ENCODE results near the gene RIOK3. TPM values are rescaled to one million over a fixed set of nuclear protein-coding genes. Genes with fewer than 3 reads are reported as not detected.

Gene RIOK3
- polyA plus RNA-seq, 1 donor from 2014 or later, result 109 TPM

GRCh38 chr18:23453680-23454058 is 582 bp downstream of the RIOK3 start:
- no peak for TF ChIP-seq TAF1 (IDR thresholded peaks at IDR 0.05; ENCODE audit: low read depth)
- no peak for TF ChIP-seq REST (IDR thresholded peaks at IDR 0.05; ENCODE audit: borderline replicate concordance)
- TF ChIP-seq MXI1 (conservative IDR thresholded peaks at IDR 0.05; ENCODE audit: poor library complexity, severe bottlenecking), result no peak
- no peak for TF ChIP-seq EZH2 (IDR thresholded peaks at IDR 0.05; ENCODE audit: borderline replicate concordance, insufficient read depth, low read length, poor library complexity, severe bottlenecking)
- TF ChIP-seq, protein P1, sequence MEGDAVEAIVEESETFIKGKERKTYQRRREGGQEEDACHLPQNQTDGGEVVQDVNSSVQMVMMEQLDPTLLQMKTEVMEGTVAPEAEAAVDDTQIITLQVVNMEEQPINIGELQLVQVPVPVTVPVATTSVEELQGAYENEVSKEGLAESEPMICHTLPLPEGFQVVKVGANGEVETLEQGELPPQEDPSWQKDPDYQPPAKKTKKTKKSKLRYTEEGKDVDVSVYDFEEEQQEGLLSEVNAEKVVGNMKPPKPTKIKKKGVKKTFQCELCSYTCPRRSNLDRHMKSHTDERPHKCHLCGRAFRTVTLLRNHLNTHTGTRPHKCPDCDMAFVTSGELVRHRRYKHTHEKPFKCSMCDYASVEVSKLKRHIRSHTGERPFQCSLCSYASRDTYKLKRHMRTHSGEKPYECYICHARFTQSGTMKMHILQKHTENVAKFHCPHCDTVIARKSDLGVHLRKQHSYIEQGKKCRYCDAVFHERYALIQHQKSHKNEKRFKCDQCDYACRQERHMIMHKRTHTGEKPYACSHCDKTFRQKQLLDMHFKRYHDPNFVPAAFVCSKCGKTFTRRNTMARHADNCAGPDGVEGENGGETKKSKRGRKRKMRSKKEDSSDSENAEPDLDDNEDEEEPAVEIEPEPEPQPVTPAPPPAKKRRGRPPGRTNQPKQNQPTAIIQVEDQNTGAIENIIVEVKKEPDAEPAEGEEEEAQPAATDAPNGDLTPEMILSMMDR (IDR thresholded peaks at IDR 0.05; ENCODE audit: poor library complexity, severe bottlenecking), result no peak
- TF ChIP-seq POLR2AphosphoS5 (IDR thresholded peaks at IDR 0.05), result no peak
- TF ChIP-seq EP300 (conservative IDR thresholded peaks at IDR 0.05; ENCODE audit: poor library complexity, severe bottlenecking), result no peak
- no peak for TF ChIP-seq SMC3 (conservative IDR thresholded peaks at IDR 0.05; ENCODE audit: poor library complexity)
- TF ChIP-seq RAD21 (conservative IDR thresholded peaks at IDR 0.05), result no peak
- Histone ChIP-seq H3K36me3 (ENCODE audit: insufficient read depth, low read length) (no peaks in the 10 kb centered on the region), H3F3A (ENCODE audit: insufficient read depth, low read length, poor library complexity, severe bottlenecking) (no peaks in the 10 kb centered on the region), H3K9me2 (ENCODE audit: insufficient read depth, low read length) (no peaks in the 10 kb centered on the region), H3K27ac (ENCODE audit: low read length) (peak overlapping the region; percentile 74), H3K9me3 (ENCODE audit: low read length) (no peaks in the 10 kb centered on the region), H3K4me3 (ENCODE audit: low read length) (peak overlapping the region; percentile 98), H3K27me3 (ENCODE audit: insufficient read depth, low read depth, low read length) (no peaks in the 10 kb centered on the region), H3K4me2 (ENCODE audit: low read length) (peak overlapping the region; percentile 86), H2AFZ (ENCODE audit: low read depth, low read length) (peak overlapping the region; percentile 84), H3K79me2 (replicated peaks; ENCODE audit: insufficient read depth, low read length) (peaks cover 51% of the 10 kb centered on the region), H4K20me1 (ENCODE audit: insufficient read depth) (no peaks in the 10 kb centered on the region), H3K9ac (ENCODE audit: low read length) (peak overlapping the region; percentile 87)

- Histone ChIP-seq H3K27ac (ENCODE audit: low read length) (no peak overlapping the region), H3K4me2 (ENCODE audit: low read length) (no peak overlapping the region), H2AFZ (ENCODE audit: low read depth, low read length) (no peak overlapping the region), H3F3A (ENCODE audit: insufficient read depth, low read length, poor library complexity, severe bottlenecking) (no peaks in the 10 kb centered on the region), H3K79me2 (replicated peaks; ENCODE audit: insufficient read depth, low read length) (peaks cover 71% of the 10 kb centered on the region), H4K20me1 (ENCODE audit: insufficient read depth) (no peaks in the 10 kb centered on the region), H3K9ac (ENCODE audit: low read length) (no peak overlapping the region), H3K27me3 (ENCODE audit: insufficient read depth, low read depth, low read length) (no peaks in the 10 kb centered on the region), H3K9me2 (ENCODE audit: insufficient read depth, low read length) (no peaks in the 10 kb centered on the region), H3K9me3 (ENCODE audit: low read length) (no peaks in the 10 kb centered on the region), H3K4me3 (ENCODE audit: low read length) (no peak overlapping the region), H3K36me3 (ENCODE audit: insufficient read depth, low read length) (no peaks in the 10 kb centered on the region)
- TF ChIP-seq RAD21 (conservative IDR thresholded peaks at IDR 0.05) (no peak), EP300 (conservative IDR thresholded peaks at IDR 0.05; ENCODE audit: poor library complexity, severe bottlenecking) (no peak), SMC3 (conservative IDR thresholded peaks at IDR 0.05; ENCODE audit: poor library complexity) (no peak), REST (IDR thresholded peaks at IDR 0.05; ENCODE audit: borderline replicate concordance) (no peak), EZH2 (IDR thresholded peaks at IDR 0.05; ENCODE audit: borderline replicate concordance, insufficient read depth, low read length, poor library complexity, severe bottlenecking) (no peak), POLR2AphosphoS5 (IDR thresholded peaks at IDR 0.05) (no peak)
Observed at GRCh38 chr18:23456835-23457234, 3.7 kb downstream of the RIOK3 start.
